ENCODE data around the gene HGFAC.

HGFAC gene

DNA sequence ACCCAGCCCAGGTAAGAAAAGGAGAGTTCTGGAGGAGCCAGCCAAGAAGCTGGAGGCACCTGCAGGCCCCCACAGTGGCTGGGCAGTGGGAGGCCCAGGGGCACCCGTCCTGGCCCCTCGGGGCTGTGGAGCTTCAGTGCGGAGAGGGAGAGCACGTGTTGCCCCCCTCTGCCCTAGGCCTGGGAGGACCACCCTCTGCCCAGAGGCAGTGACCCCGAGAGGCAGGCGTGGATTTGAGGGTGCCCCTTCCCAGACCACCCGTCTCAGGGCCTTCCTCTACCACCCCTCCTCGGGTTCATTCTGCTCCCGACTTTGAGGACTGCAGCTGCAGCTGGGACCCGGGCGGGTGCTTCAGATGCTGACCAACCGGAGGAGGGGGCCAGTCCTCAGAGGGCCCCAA, 12.1 kb upstream of the HGFAC start:
- H3K9me3 ChIP-seq (ENCODE audit: low read length) = no peaks in the 10 kb centered on the region
- no peak overlapping the region for H3K27ac ChIP-seq (ENCODE audit: low read depth, low read length)
- no peaks in the 10 kb centered on the region for H3K36me3 ChIP-seq (ENCODE audit: insufficient read depth, low read length)
- no peaks in the 10 kb centered on the region for H3K27me3 ChIP-seq (ENCODE audit: control insufficient read depth in 1 of 2, insufficient read depth in 2 of 2, low read length in 2 of 2)
- H3K4me1 ChIP-seq (ENCODE audit: insufficient read depth, low read length) = no peaks in the 10 kb centered on the region
- no peak overlapping the region for H3K9ac ChIP-seq (ENCODE audit: low read length)
- no peak overlapping the region for H3K4me3 ChIP-seq (ENCODE audit: low read depth in 1 of 2, low read length in 2 of 2)

- Histone ChIP-seq H3K27me3 (ENCODE audit: control insufficient read depth in 1 of 2, insufficient read depth in 2 of 2, low read length in 2 of 2) (no peaks in the 10 kb centered on the region), H3K4me1 (ENCODE audit: insufficient read depth, low read length) (no peaks in the 10 kb centered on the region), H3K36me3 (ENCODE audit: insufficient read depth, low read length) (no peaks in the 10 kb centered on the region), H3K9me3 (ENCODE audit: low read length) (no peaks in the 10 kb centered on the region), H3K27ac (ENCODE audit: low read depth, low read length) (no peak overlapping the region), H3K4me3 (ENCODE audit: low read depth in 1 of 2, low read length in 2 of 2) (no peak overlapping the region), H3K9ac (ENCODE audit: low read length) (no peak overlapping the region)
Observed at GRCh38 chr4:3430524-3430923, 11.2 kb upstream of the HGFAC start.

- no peak overlapping the region for H3K9ac ChIP-seq (ENCODE audit: low read length)
- no peak overlapping the region for H3K27ac ChIP-seq (ENCODE audit: low read depth, low read length)
- H3K4me1 ChIP-seq (ENCODE audit: insufficient read depth, low read length) = no peaks in the 10 kb centered on the region
- H3K4me3 ChIP-seq (ENCODE audit: low read depth in 1 of 2, low read length in 2 of 2) = no peak overlapping the region
- no peaks in the 10 kb centered on the region for H3K36me3 ChIP-seq (ENCODE audit: insufficient read depth, low read length)
- no peaks in the 10 kb centered on the region for H3K27me3 ChIP-seq (ENCODE audit: control insufficient read depth in 1 of 2, insufficient read depth in 2 of 2, low read length in 2 of 2)
- no peaks in the 10 kb centered on the region for H3K9me3 ChIP-seq (ENCODE audit: low read length)
Observed at GRCh38 chr4:3431446-3431993, 10.2 kb upstream of the HGFAC start.

GRCh38 chr4:3432381-3432790, 9.4 kb upstream of the HGFAC start:
- no peaks in the 10 kb centered on the region for H3K36me3 ChIP-seq (ENCODE audit: insufficient read depth, low read length)
- no peaks in the 10 kb centered on the region for H3K27me3 ChIP-seq (ENCODE audit: control insufficient read depth in 1 of 2, insufficient read depth in 2 of 2, low read length in 2 of 2)
- H3K27ac ChIP-seq (ENCODE audit: low read depth, low read length) = no peak overlapping the region
- no peaks in the 10 kb centered on the region for H3K9me3 ChIP-seq (ENCODE audit: low read length)
- H3K4me1 ChIP-seq (ENCODE audit: insufficient read depth, low read length) = no peaks in the 10 kb centered on the region
- no peak overlapping the region for H3K9ac ChIP-seq (ENCODE audit: low read length)
- no peak overlapping the region for H3K4me3 ChIP-seq (ENCODE audit: low read depth in 1 of 2, low read length in 2 of 2)

GRCh38 chr4:3433138-3433869, 8.5 kb upstream of the HGFAC start:
- no peak overlapping the region for H3K27ac ChIP-seq (ENCODE audit: low read depth, low read length)
- H3K4me1 ChIP-seq (ENCODE audit: insufficient read depth, low read length) = no peaks in the 10 kb centered on the region
- no peaks in the 10 kb centered on the region for H3K27me3 ChIP-seq (ENCODE audit: control insufficient read depth in 1 of 2, insufficient read depth in 2 of 2, low read length in 2 of 2)
- no peaks in the 10 kb centered on the region for H3K9me3 ChIP-seq (ENCODE audit: low read length)
- H3K4me3 ChIP-seq (ENCODE audit: low read depth in 1 of 2, low read length in 2 of 2) = no peak overlapping the region
- no peaks in the 10 kb centered on the region for H3K36me3 ChIP-seq (ENCODE audit: insufficient read depth, low read length)
- H3K9ac ChIP-seq (ENCODE audit: low read length) = no peak overlapping the region

- no peaks in the 10 kb centered on the region for H3K27me3 ChIP-seq (ENCODE audit: control insufficient read depth in 1 of 2, insufficient read depth in 2 of 2, low read length in 2 of 2)
- no peak overlapping the region for H3K4me3 ChIP-seq (ENCODE audit: low read depth in 1 of 2, low read length in 2 of 2)
- H3K9ac ChIP-seq (ENCODE audit: low read length) = no peak overlapping the region
- no peaks in the 10 kb centered on the region for H3K4me1 ChIP-seq (ENCODE audit: insufficient read depth, low read length)
- no peaks in the 10 kb centered on the region for H3K36me3 ChIP-seq (ENCODE audit: insufficient read depth, low read length)
- no peak overlapping the region for H3K27ac ChIP-seq (ENCODE audit: low read depth, low read length)
- no peaks in the 10 kb centered on the region for H3K9me3 ChIP-seq (ENCODE audit: low read length)
Observed at GRCh38 chr4:3434881-3435685, 6.7 kb upstream of the HGFAC start.

- H3K36me3 ChIP-seq (ENCODE audit: insufficient read depth, low read length) = no peaks in the 10 kb centered on the region
Observed at GRCh38 chr4:3435686-3435956, 6.1 kb upstream of the HGFAC start.

DNA sequence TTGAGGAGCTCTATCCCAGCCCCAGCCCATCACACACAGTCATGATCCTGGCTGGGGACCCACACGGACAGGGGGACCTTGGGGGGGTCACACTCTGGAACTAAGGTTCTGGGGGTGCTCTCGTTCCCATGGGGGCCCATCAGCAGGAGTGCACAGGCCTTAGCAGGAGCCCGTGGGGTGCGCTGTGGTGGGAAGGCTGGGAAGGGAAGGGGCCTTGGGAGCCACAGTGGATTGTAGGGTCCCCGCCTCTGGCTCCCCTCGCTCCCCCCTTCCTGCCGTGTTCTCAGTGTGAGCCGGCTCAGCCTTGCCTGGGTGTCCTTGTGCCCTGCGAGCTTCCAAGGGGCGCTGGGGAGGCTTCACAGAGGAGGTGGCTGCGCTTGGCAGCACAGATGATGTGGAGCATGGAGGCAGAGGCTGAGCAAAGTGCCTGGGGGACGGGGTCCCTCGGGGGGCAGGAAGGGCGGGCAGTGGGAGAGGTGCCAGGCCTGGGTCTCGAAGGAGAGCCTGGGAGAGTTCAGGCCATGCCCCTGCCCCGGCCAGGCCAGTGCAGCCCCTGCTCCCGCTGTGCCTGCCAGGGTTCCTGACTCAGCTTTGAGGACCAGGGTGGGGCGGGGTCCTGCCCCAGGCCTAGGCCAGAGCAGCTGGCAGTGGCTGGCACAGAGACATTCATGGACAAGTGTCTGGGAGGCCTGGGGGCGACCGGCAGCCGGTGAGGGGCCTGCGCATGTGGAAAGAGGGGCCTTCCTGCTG, 5.5 kb upstream of the HGFAC start:
- Histone ChIP-seq H3K9ac (ENCODE audit: low read length) (no peak overlapping the region), H3K36me3 (ENCODE audit: insufficient read depth, low read length) (no peaks in the 10 kb centered on the region), H3K4me1 (ENCODE audit: insufficient read depth, low read length) (no peaks in the 10 kb centered on the region), H3K4me3 (ENCODE audit: low read depth in 1 of 2, low read length in 2 of 2) (no peak overlapping the region), H3K27me3 (ENCODE audit: control insufficient read depth in 1 of 2, insufficient read depth in 2 of 2, low read length in 2 of 2) (no peaks in the 10 kb centered on the region), H3K27ac (ENCODE audit: low read depth, low read length) (no peak overlapping the region), H3K9me3 (ENCODE audit: low read length) (no peaks in the 10 kb centered on the region)

More at GRCh38 chr4:3435686-3435956, 6.1 kb upstream of the HGFAC start:
- Histone ChIP-seq H3K9ac (ENCODE audit: low read length) (no peak overlapping the region), H3K4me3 (ENCODE audit: low read depth in 1 of 2, low read length in 2 of 2) (no peak overlapping the region), H3K27me3 (ENCODE audit: control insufficient read depth in 1 of 2, insufficient read depth in 2 of 2, low read length in 2 of 2) (no peaks in the 10 kb centered on the region), H3K9me3 (ENCODE audit: low read length) (no peaks in the 10 kb centered on the region), H3K4me1 (ENCODE audit: insufficient read depth, low read length) (no peaks in the 10 kb centered on the region), H3K27ac (ENCODE audit: low read depth, low read length) (no peak overlapping the region)

- Histone ChIP-seq H3K9ac (ENCODE audit: low read length) (no peak overlapping the region), H3K27me3 (ENCODE audit: control insufficient read depth in 1 of 2, insufficient read depth in 2 of 2, low read length in 2 of 2) (no peaks in the 10 kb centered on the region), H3K4me1 (ENCODE audit: insufficient read depth, low read length) (no peaks in the 10 kb centered on the region), H3K9me3 (ENCODE audit: low read length) (no peaks in the 10 kb centered on the region), H3K27ac (ENCODE audit: low read depth, low read length) (no peak overlapping the region), H3K36me3 (ENCODE audit: insufficient read depth, low read length) (no peaks in the 10 kb centered on the region), H3K4me3 (ENCODE audit: low read depth in 1 of 2, low read length in 2 of 2) (no peak overlapping the region)
Observed at GRCh38 chr4:3436798-3437581, 4.8 kb upstream of the HGFAC start.

GRCh38 chr4:3437582-3437936, 4.2 kb upstream of the HGFAC start:
- no peaks in the 10 kb centered on the region for H3K36me3 ChIP-seq (ENCODE audit: insufficient read depth, low read length)
- H3K9me3 ChIP-seq (ENCODE audit: low read length) = no peaks in the 10 kb centered on the region
- no peaks in the 10 kb centered on the region for H3K27me3 ChIP-seq (ENCODE audit: control insufficient read depth in 1 of 2, insufficient read depth in 2 of 2, low read length in 2 of 2)
- no peak overlapping the region for H3K27ac ChIP-seq (ENCODE audit: low read depth, low read length)
- H3K4me1 ChIP-seq (ENCODE audit: insufficient read depth, low read length) = no peaks in the 10 kb centered on the region
- H3K9ac ChIP-seq (ENCODE audit: low read length) = no peak overlapping the region
- no peak overlapping the region for H3K4me3 ChIP-seq (ENCODE audit: low read depth in 1 of 2, low read length in 2 of 2)
